ENCODE results near the gene IGFBP2. TPM values are rescaled to one million over a fixed set of nuclear protein-coding genes. Genes with fewer than 3 reads are reported as not detected.

The IGFBP2 gene
- polyA plus RNA-seq, 1 donor (not counting 4 experiments of a cell fraction or from before 2014, with no cell fraction given): 10.2 TPM

DNA sequence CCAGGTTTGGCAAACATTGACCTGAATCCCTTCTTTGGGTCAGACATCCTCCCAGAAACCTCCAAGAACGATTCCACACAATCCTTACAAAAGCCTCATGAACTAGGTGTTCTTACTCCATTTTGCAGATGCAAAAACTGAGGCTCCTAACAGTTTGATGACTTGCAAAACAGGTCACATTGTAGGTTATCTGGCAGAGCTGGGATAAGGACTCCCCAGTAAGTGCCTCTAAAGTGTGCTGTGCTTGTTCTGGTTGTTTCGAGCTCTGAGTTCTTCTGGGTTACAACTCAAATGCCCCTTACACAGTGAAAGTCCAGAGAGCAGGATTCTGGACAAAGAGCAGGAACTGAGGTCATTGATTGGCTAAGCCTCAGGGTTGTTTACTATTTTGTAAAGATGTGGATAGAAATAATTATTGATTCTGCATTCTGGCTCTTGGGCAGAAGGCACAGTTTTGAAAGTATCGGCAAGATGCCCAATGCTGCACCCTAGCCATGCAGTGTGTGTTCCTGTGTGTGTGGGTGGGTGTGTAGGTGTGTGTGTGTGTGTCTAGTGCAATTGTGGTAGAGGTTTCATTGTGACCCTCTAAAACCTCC, 17.0 kb upstream of the IGFBP2 start:
- Histone ChIP-seq H3K9ac (ENCODE audit: control insufficient read depth, extremely low read depth, insufficient read depth, low read length) (no peak overlapping the region), H3K4me1 (ENCODE audit: control insufficient read depth, extremely low read depth, insufficient read depth, low read length) (peaks cover 4% of the 10 kb centered on the region), H3K27me3 (ENCODE audit: control insufficient read depth, extremely low read depth, insufficient read depth, low read length) (peaks cover 5% of the 10 kb centered on the region), H3K9me3 (ENCODE audit: control insufficient read depth, low read depth, low read length) (no peaks in the 10 kb centered on the region), H4K20me1 (ENCODE audit: control insufficient read depth, extremely low read depth, insufficient read depth, low read length) (no peaks in the 10 kb centered on the region), H3K27ac (ENCODE audit: control insufficient read depth, insufficient read depth, low read length) (no peak overlapping the region), H3K4me2 (ENCODE audit: control insufficient read depth, extremely low read depth, insufficient read depth, low read depth, low read length) (no peak overlapping the region), H3K4me3 (ENCODE audit: control insufficient read depth in 2 of 3, extremely low read depth in 1 of 3, insufficient read depth in 2 of 3, low read depth in 1 of 3, low read length in 3 of 3) (no peak overlapping the region), H3K36me3 (ENCODE audit: control insufficient read depth in 2 of 2, extremely low read depth in 1 of 2, insufficient read depth in 2 of 2, low read length in 2 of 2) (no peaks in the 10 kb centered on the region), H2AFZ (ENCODE audit: control insufficient read depth, low read length) (no peak overlapping the region), H3K9me1 (ENCODE audit: control insufficient read depth, extremely low read depth, insufficient read depth, low read length) (no peaks in the 10 kb centered on the region), H3K79me2 (ENCODE audit: control insufficient read depth, insufficient read depth, low read length) (no peaks in the 10 kb centered on the region)
- DNase-seq (ENCODE audit: low read depth, low spot score): no peak
- FAIRE-seq: no peak
- TF ChIP-seq, protein P1, sequence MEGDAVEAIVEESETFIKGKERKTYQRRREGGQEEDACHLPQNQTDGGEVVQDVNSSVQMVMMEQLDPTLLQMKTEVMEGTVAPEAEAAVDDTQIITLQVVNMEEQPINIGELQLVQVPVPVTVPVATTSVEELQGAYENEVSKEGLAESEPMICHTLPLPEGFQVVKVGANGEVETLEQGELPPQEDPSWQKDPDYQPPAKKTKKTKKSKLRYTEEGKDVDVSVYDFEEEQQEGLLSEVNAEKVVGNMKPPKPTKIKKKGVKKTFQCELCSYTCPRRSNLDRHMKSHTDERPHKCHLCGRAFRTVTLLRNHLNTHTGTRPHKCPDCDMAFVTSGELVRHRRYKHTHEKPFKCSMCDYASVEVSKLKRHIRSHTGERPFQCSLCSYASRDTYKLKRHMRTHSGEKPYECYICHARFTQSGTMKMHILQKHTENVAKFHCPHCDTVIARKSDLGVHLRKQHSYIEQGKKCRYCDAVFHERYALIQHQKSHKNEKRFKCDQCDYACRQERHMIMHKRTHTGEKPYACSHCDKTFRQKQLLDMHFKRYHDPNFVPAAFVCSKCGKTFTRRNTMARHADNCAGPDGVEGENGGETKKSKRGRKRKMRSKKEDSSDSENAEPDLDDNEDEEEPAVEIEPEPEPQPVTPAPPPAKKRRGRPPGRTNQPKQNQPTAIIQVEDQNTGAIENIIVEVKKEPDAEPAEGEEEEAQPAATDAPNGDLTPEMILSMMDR (optimal IDR thresholded peaks at IDR 0.05 in 1 of 3, IDR thresholded peaks at IDR 0.05 in 1 of 3, conservative IDR thresholded peaks at IDR 0.05 in 1 of 3; ENCODE audit: extremely low read depth in 1 of 3, insufficient read depth in 2 of 3, low read length in 3 of 3): no peak
- TF ChIP-seq EZH2 (IDR thresholded peaks at IDR 0.05; ENCODE audit: low read length): no peak
- dilution Hi-C loops (cut with MboI; ENCODE audit: extremely low pct_ligation_motif_present, low sequenced_read_pairs): no loop called here

DNA sequence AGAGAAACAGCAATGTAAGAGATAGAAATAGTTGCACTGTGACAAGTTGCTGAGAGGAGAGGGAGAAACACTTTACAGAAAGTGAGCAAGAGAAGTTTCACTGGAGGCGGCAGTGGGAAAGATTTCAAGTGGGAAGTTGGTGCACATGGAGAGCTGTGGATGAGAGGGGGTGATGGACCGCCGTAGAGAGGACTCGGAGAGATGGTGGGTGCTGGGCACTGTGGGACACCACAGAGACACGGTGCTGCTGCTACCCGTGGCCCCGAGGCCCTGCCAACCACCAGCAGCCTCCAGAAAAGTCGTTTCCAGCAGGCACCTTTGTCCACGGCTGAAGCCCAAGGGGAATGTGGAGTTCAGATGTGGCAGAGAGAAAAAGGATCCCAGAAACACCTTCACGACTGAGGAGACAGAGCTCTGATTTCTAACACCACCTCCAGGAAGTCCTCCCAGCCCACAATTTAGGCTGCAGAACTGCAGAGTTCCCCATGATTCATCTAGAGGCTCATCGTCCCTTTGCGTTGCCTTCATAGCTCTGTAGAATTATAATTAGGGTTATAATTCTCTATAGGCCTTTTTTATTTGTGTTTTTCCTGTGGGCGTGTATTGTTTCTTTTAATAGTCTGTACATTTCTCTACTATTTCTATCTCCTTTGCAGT, 15.9 kb upstream of the IGFBP2 start:
- no peaks in the 10 kb centered on the region for H3K79me2 ChIP-seq (ENCODE audit: control insufficient read depth, insufficient read depth, low read length)
- H3K9ac ChIP-seq (ENCODE audit: control insufficient read depth, extremely low read depth, insufficient read depth, low read length): no peak overlapping the region
- H3K36me3 ChIP-seq (ENCODE audit: control insufficient read depth in 2 of 2, extremely low read depth in 1 of 2, insufficient read depth in 2 of 2, low read length in 2 of 2): no peaks in the 10 kb centered on the region
- DNase-seq (ENCODE audit: low read depth, low spot score): no peak
- H3K9me3 ChIP-seq (ENCODE audit: control insufficient read depth, low read depth, low read length): no peaks in the 10 kb centered on the region
- no peak for TF ChIP-seq EZH2 (IDR thresholded peaks at IDR 0.05; ENCODE audit: low read length)
- FAIRE-seq: no peak
- dilution Hi-C loops (cut with MboI; ENCODE audit: extremely low pct_ligation_motif_present, low sequenced_read_pairs): no loop called here
- no peaks in the 10 kb centered on the region for H4K20me1 ChIP-seq (ENCODE audit: control insufficient read depth, extremely low read depth, insufficient read depth, low read length)
- no peaks in the 10 kb centered on the region for H3K9me1 ChIP-seq (ENCODE audit: control insufficient read depth, extremely low read depth, insufficient read depth, low read length)
- H3K4me3 ChIP-seq (ENCODE audit: control insufficient read depth in 2 of 3, extremely low read depth in 1 of 3, insufficient read depth in 2 of 3, low read depth in 1 of 3, low read length in 3 of 3): no peak overlapping the region
- H3K4me2 ChIP-seq (ENCODE audit: control insufficient read depth, extremely low read depth, insufficient read depth, low read depth, low read length): no peak overlapping the region
- no peak overlapping the region for H3K27ac ChIP-seq (ENCODE audit: control insufficient read depth, insufficient read depth, low read length)
- peaks cover 5% of the 10 kb centered on the region for H3K27me3 ChIP-seq (ENCODE audit: control insufficient read depth, extremely low read depth, insufficient read depth, low read length)
- H3K4me1 ChIP-seq (ENCODE audit: control insufficient read depth, extremely low read depth, insufficient read depth, low read length): peaks cover 4% of the 10 kb centered on the region
- no peak overlapping the region for H2AFZ ChIP-seq (ENCODE audit: control insufficient read depth, low read length)

All from keratinocyte (primary cell).